ENCODE results near the gene THADA.

Gene THADA

GRCh38 chr2:43346602-43347567 lies 249.0 kb downstream of the THADA start:
- no peak for DNase-seq

GRCh38 chr2:43345872-43346271 lies 250.0 kb downstream of the THADA start:
- DNase-seq = no peak

- no peak for DNase-seq
Measured at GRCh38 chr2:43345391-43345813, 250.4 kb downstream of the THADA start.

GRCh38 chr2:43344868-43345373 lies 250.9 kb downstream of the THADA start:
- no peak for DNase-seq

GRCh38 chr2:43343573-43344304 lies 252.1 kb downstream of the THADA start:
- no peak for DNase-seq

GRCh38 chr2:43341959-43342757 lies 253.7 kb downstream of the THADA start:
- no peak for DNase-seq

- no peak for DNase-seq
Measured at GRCh38 chr2:43340945-43341356, 254.9 kb downstream of the THADA start.

GRCh38 chr2:43340066-43340465 lies 255.8 kb downstream of the THADA start:
- no peak for DNase-seq

- DNase-seq = no peak
Measured at GRCh38 chr2:43333656-43334144, 262.1 kb downstream of the THADA start.

- DNase-seq = no peak
Measured at GRCh38 chr2:43333101-43333655, 262.7 kb downstream of the THADA start.

- DNase-seq = no peak
Measured at GRCh38 chr2:43332653-43333052, 263.2 kb downstream of the THADA start.

GRCh38 chr2:43331422-43331821 lies 264.4 kb downstream of the THADA start:
- DNase-seq = no peak

GRCh38 chr2:43329637-43330036 lies 266.2 kb downstream of the THADA start:
- DNase-seq = no peak

- no peak for DNase-seq
Measured at GRCh38 chr2:43328832-43329231, 267.0 kb downstream of the THADA start.

- no peak for DNase-seq
Measured at GRCh38 chr2:43328133-43328532, 267.7 kb downstream of the THADA start.

- DNase-seq = no peak
Measured at GRCh38 chr2:43327119-43327518, 268.7 kb downstream of the THADA start.

GRCh38 chr2:43326101-43326825 lies 269.6 kb downstream of the THADA start:
- DNase-seq = no peak

GRCh38 chr2:43325107-43325811 lies 270.6 kb downstream of the THADA start:
- no peak for DNase-seq

- no peak for DNase-seq
Measured at GRCh38 chr2:43324259-43325106, 271.4 kb downstream of the THADA start.

- DNase-seq = no peak
Measured at GRCh38 chr2:43323857-43324256, 272.0 kb downstream of the THADA start.
